A549 (cell line): ENCODE results near the gene SNAPC2. TPM values are rescaled to one million over a fixed set of nuclear protein-coding genes. Genes with fewer than 3 reads are reported as not detected.

ENCODE experiments used
- ATAC-seq, 2 experiments: fragments of 200-7000 bp in 1 of 2; fragments of >200 bp in 1 of 2; cut with Nextera tagmentation in 1 of 2; cut with Tn5 transposase in 1 of 2; 3 replicates each; pipeline versions ENCODE4 v1.8.0 to v1.9.1; 2018 to 2020; ENCODE audit warnings: mild to moderate bottlenecking in 1 of 2, moderate library complexity in 1 of 2
- CTCF ChIA-PET: fragments of 300-600 bp; sonication (Branson Sonifier 250); formaldehyde crosslinking; extraction: SDS; loops from one replicate; lab custom pipeline; 2021; ENCODE audit warnings: antibody characterized with exemption, inconsistent platforms; lab: Yijun Ruan, JAX
- POLR2A ChIA-PET: fragments of 350-600 bp; formaldehyde crosslinking; extraction: SDS; loops from one replicate; lab custom pipeline; 2021; ENCODE audit warnings: antibody characterized with exemption, inconsistent platforms; lab: Yijun Ruan, JAX
- DNase-seq, 2 experiments: peaks; one replicate each; pipeline versions ENCODE4 v3.0.0 to v3.0.0-alpha.2; 2011 to 2016; ENCODE audit warnings: low read depth in 1 of 2, low spot score in 1 of 2
- FAIRE-seq: peaks from 2 replicates; lab custom pipeline; 2011; peaks lifted over from hg19 to GRCh38; lab: Jason Lieb, UNC
- H3K27ac ChIP-seq, 2 experiments: fragments of >200 bp; sonication (Bioruptor Twin); formaldehyde crosslinking; 3 replicates each; pipeline ENCODE4 v1.5.1; 2016 to 2017
- H3K4me1 ChIP-seq: fragments of >200 bp; sonication (Bioruptor Twin); formaldehyde crosslinking; 3 replicates; pipeline ENCODE4 v1.6.1; 2016
- H3K4me2 ChIP-seq: fragments of >200 bp; sonication (Bioruptor Twin); formaldehyde crosslinking; 3 replicates; pipeline ENCODE4 v1.6.1; 2016
- H3K4me3 ChIP-seq: fragments of >200 bp; sonication (Bioruptor Twin); formaldehyde crosslinking; 3 replicates; pipeline ENCODE4 v1.5.1; 2016
- H3K9me3 ChIP-seq: fragments of >200 bp; sonication (Bioruptor Twin); formaldehyde crosslinking; 3 replicates; pipeline ENCODE4 v1.6.1; 2016
- EP300 ChIP-seq, 2 experiments: fragments of >200 bp; sonication (Bioruptor Twin); formaldehyde crosslinking; IDR thresholded peaks; 2 replicates in 1 of 2; 3 replicates in 1 of 2; pipeline ENCODE4 v1.6.1; 2016 to 2017
- FOSB ChIP-seq: fragments of 250-450 bp; sonication (Bioruptor Pico); IDR thresholded peaks from 2 replicates; pipeline ENCODE4 v1.5.0; 2020; ENCODE audit warnings: mild to moderate bottlenecking, moderate library complexity
- FOSL2 ChIP-seq, 2 experiments: fragments of 450-650 bp in 1 of 2; fragments of >200 bp in 1 of 2; sonication (Bioruptor Twin) in 1 of 2; formaldehyde crosslinking; IDR thresholded peaks; 2 replicates each; pipeline versions ENCODE4 v1.5.0 to v1.6.1; 2016 to 2020; ENCODE audit warnings: mild to moderate bottlenecking in 1 of 2, moderate library complexity in 1 of 2
- FOXS1 ChIP-seq: fragments of 250-450 bp; sonication (Bioruptor Pico); IDR thresholded peaks from 2 replicates; pipeline ENCODE4 v1.5.0; 2020; ENCODE audit warnings: mild to moderate bottlenecking, moderate library complexity
- HEYL ChIP-seq: fragments of 250-450 bp; sonication (Bioruptor Pico); IDR thresholded peaks from 2 replicates; pipeline ENCODE4 v1.8.0; 2021; ENCODE audit warnings: mild to moderate bottlenecking, moderate library complexity
- HOXA7 ChIP-seq: fragments of 250-450 bp; sonication (Bioruptor Pico); IDR thresholded peaks from 2 replicates; pipeline ENCODE4 v1.5.0; 2020; ENCODE audit warnings: mild to moderate bottlenecking, moderate library complexity
- JUNB ChIP-seq: fragments of >200 bp; sonication (Bioruptor Twin); formaldehyde crosslinking; IDR thresholded peaks from 2 replicates; pipeline ENCODE4 v1.6.1; 2016
- PHF8 ChIP-seq: fragments of 200-600 bp; sonication (generic); IDR thresholded peaks from 2 replicates; pipeline ENCODE4 v1.6.1; 2016; ENCODE audit warnings: low read depth, mild to moderate bottlenecking, antibody characterized with exemption, moderate library complexity, borderline replicate concordance
- RAD21 ChIP-seq, 2 experiments: fragments of >200 bp in 1 of 2; sonication (Bioruptor Twin) in 1 of 2; formaldehyde crosslinking in 1 of 2; IDR thresholded peaks in 1 of 2; conservative IDR thresholded peaks in 1 of 2; 2 replicates in 1 of 2; 3 replicates in 1 of 2; pipeline ENCODE4 v1.6.1; 2012 to 2018; ENCODE audit warnings: inconsistent platforms in 1 of 2
- SMC3 ChIP-seq: fragments of >200 bp; sonication (Bioruptor Twin); formaldehyde crosslinking; IDR thresholded peaks from 3 replicates; pipeline ENCODE4 v1.6.1; 2018; ENCODE audit warnings: inconsistent platforms
- SREBF2 ChIP-seq: fragments of 450-650 bp; IDR thresholded peaks from 2 replicates; pipeline ENCODE4 v1.6.1; 2014; ENCODE audit warnings: mild to moderate bottlenecking, moderate library complexity
- ZNF302 ChIP-seq: fragments of 250-450 bp; sonication (Bioruptor Pico); IDR thresholded peaks from 2 replicates; pipeline ENCODE4 v1.9.0; 2021; ENCODE audit warnings: inconsistent platforms, mild to moderate bottlenecking, moderate library complexity
- ZSCAN20 ChIP-seq: fragments of 250-450 bp; sonication (Bioruptor Pico); IDR thresholded peaks from 2 replicates; pipeline ENCODE4 v1.8.0; 2022; ENCODE audit warnings: mild to moderate bottlenecking, moderate library complexity
- whole genome bisulfite sequencing: methylation state at CpG from one replicate; pipeline ENCODE4 v1.1.6; 2017; ENCODE audit errors: missing lambda C conversion rate; 5-methylcytosine and 5-hydroxymethylcytosine counted together
- polyA plus RNA-seq, 4 experiments: library from polyadenylated mRNA; depleted of rRNA in 3 of 4; stranded (reverse); fragments of >200 nt; fragmentation: RNase III in 1 of 4; extraction: RNeasy Plus Mini Kit Qiagen cat#74134 plus additional on column Dnase treatment in 1 of 4; gene quantifications; 2 replicates in 3 of 4; 3 replicates in 1 of 4; pipeline ENCODE4 v1.2.3, GENCODE V29; 2011 to 2017
- TF ChIP-seq, protein P1 (sequence below): fragments of 150-350 bp; IDR thresholded peaks from 2 replicates; pipeline ENCODE4 v1.6.1; 2014; ENCODE audit warnings: low read depth, mild to moderate bottlenecking, low read length
- TF ChIP-seq, protein P2 (sequence below): IDR thresholded peaks from 2 replicates; pipeline ENCODE4 v1.6.1; 2012
- TF ChIP-seq, protein P3 (sequence below): fragments of >200 bp; sonication (Bioruptor Twin); formaldehyde crosslinking; IDR thresholded peaks from 2 replicates; pipeline ENCODE4 v1.6.1; 2016
- TF ChIP-seq, protein P4 (sequence below): fragments of >200 bp; sonication (Bioruptor Twin); formaldehyde crosslinking; IDR thresholded peaks from 3 replicates; pipeline ENCODE4 v1.5.1; 2016

Gene SNAPC2
- polyA plus RNA-seq, 2 of the 4 experiments (the other 2 are of a cell fraction): 9.2 to 13.8 TPM

DNA sequence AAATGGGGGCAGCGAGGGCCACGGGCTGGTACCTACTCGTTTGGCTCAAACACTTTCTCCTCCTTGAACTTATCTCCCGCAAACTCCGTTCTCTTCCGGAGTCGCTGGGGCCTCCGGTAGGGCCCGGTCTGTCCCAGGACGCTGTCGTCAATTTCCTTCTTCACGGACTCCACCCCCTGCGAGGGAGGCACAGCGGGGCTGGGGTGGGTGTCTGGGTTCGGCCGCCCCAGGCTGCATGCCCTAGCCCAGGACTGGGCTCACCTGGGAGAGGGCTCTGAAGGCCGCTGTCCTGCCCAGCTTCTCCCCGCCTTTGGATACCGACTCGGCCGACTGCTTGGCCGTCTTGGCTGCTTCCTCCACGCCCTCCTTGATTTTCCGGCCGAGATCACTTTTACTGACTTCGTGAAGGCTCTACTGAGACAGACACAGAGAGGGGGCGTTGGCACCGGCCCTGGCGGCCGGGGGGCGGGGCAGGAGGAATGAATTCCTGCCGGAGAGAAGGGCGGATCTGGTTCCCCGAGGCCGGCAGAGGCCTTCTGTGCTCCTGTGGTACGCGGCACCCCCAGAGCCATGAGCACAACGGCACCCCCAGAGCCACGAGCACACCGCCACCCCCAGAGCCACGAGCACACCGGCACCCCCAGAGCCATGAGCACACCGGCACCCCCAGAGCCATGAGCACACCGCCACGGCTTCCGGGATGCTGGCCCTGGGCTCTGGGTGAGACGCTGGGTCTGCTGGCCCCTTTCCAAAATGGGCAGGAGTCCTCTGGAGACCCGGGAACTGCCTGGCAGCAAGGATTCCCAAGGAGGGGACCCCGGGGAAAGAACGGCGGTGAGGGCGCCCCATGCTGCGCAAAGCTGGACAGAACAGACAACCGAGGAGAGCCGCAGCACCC lies 13.9 kb downstream of the SNAPC2 start:
- no peak for DNase-seq
- Histone ChIP-seq H3K4me2 (no peak overlapping the region), H3K4me3 (no peak overlapping the region), H3K4me1 (peaks cover 6% of the 10 kb centered on the region), H3K27ac (no peak overlapping the region), H3K9me3 (no peaks in the 10 kb centered on the region)
- ATAC-seq: no peak
- CTCF ChIA-PET: interaction anchor here (5.7 kb wide), 1 partner anchor 9 kb away, joined by 56 read pairs; the partner anchor contains the start of gene TIMM44
- TF ChIP-seq HOXA7: no peak
- no peak for TF ChIP-seq PHF8
- no peak for TF ChIP-seq SMC3
- TF ChIP-seq, protein P1, sequence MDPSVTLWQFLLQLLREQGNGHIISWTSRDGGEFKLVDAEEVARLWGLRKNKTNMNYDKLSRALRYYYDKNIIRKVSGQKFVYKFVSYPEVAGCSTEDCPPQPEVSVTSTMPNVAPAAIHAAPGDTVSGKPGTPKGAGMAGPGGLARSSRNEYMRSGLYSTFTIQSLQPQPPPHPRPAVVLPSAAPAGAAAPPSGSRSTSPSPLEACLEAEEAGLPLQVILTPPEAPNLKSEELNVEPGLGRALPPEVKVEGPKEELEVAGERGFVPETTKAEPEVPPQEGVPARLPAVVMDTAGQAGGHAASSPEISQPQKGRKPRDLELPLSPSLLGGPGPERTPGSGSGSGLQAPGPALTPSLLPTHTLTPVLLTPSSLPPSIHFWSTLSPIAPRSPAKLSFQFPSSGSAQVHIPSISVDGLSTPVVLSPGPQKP: no peak
- TF ChIP-seq ZNF302 (CRISPR knock-in tag): no peak
- no peak for TF ChIP-seq EP300 (IDR thresholded peaks at IDR 0.05)
- TF ChIP-seq, protein P2, sequence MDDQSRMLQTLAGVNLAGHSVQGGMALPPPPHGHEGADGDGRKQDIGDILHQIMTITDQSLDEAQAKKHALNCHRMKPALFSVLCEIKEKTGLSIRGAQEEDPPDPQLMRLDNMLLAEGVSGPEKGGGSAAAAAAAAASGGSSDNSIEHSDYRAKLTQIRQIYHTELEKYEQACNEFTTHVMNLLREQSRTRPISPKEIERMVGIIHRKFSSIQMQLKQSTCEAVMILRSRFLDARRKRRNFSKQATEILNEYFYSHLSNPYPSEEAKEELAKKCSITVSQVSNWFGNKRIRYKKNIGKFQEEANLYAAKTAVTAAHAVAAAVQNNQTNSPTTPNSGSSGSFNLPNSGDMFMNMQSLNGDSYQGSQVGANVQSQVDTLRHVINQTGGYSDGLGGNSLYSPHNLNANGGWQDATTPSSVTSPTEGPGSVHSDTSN: no peak
- TF ChIP-seq ZSCAN20 (CRISPR knock-in tag): no peak
- no peak for TF ChIP-seq RAD21 (conservative IDR thresholded peaks at IDR 0.05 in 1 of 2, IDR thresholded peaks at IDR 0.05 in 1 of 2)
- no peak for TF ChIP-seq FOXS1
- TF ChIP-seq SREBF2: no peak
- TF ChIP-seq, protein P3, sequence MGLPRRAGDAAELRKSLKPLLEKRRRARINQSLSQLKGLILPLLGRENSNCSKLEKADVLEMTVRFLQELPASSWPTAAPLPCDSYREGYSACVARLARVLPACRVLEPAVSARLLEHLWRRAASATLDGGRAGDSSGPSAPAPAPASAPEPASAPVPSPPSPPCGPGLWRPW: no peak
- no peak for FAIRE-seq
- POLR2A ChIA-PET: interaction anchor here (0.6 to 1.4 kb wide), 2 partner anchors 10 to 14 kb away, joined by 3 to 5 read pairs; partner anchors contain the start of genes SNAPC2 and TIMM44
- 95% methylated on average over 40 of the region's 55 CpGs for WGBS

DNA sequence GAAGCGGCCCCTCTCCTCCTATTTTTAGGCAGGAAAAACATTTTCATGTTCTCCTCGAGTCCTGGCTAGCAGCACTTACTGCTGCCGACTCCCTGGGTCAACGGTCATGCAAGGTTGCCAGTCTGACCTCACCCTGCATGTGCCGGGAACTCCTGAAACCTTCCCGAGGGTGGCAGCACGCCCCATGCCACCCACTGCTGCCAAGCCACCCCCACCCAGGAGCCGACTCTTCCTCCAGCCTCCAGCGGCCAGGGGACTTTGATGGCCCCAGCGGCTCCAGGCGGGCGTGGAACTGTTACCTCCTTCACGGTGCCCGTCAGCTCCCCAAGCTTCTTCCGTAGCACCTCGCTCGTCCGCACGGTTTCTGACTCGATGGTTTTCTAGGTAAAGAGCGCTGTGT lies 14.6 kb downstream of the SNAPC2 start:
- Histone ChIP-seq H3K9me3 (no peaks in the 10 kb centered on the region), H3K4me3 (no peak overlapping the region), H3K4me2 (no peak overlapping the region), H3K4me1 (no peaks in the 10 kb centered on the region; the same call in 2 of the 3 replicates), H3K27ac (no peak overlapping the region)
- 88% methylated on average over 21 of the region's 21 CpGs for WGBS
- no peak for TF ChIP-seq FOSB
- TF ChIP-seq HEYL (CRISPR knock-in tag): no peak
- TF ChIP-seq JUNB: no peak
- no peak for TF ChIP-seq FOSL2 (IDR thresholded peaks at IDR 0.05)
- no peak for TF ChIP-seq FOSL2 (CRISPR knock-in tag; IDR thresholded peaks at IDR 0.05)
- TF ChIP-seq, protein P4, sequence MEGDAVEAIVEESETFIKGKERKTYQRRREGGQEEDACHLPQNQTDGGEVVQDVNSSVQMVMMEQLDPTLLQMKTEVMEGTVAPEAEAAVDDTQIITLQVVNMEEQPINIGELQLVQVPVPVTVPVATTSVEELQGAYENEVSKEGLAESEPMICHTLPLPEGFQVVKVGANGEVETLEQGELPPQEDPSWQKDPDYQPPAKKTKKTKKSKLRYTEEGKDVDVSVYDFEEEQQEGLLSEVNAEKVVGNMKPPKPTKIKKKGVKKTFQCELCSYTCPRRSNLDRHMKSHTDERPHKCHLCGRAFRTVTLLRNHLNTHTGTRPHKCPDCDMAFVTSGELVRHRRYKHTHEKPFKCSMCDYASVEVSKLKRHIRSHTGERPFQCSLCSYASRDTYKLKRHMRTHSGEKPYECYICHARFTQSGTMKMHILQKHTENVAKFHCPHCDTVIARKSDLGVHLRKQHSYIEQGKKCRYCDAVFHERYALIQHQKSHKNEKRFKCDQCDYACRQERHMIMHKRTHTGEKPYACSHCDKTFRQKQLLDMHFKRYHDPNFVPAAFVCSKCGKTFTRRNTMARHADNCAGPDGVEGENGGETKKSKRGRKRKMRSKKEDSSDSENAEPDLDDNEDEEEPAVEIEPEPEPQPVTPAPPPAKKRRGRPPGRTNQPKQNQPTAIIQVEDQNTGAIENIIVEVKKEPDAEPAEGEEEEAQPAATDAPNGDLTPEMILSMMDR: no peak
- ATAC-seq: no peak
- no peak for DNase-seq
- no peak for FAIRE-seq
- ChIA-PET CTCF (interaction anchor here (1.8 kb wide), 1 partner anchor 9 kb away, joined by 7 read pairs; the partner anchor contains the start of gene TIMM44), POLR2A (interaction anchor here (0.6 to 1.4 kb wide), 2 partner anchors 9 to 15 kb away, joined by 3 to 5 read pairs; partner anchors contain the start of genes SNAPC2 and TIMM44)
